PC-9 (cell line): ENCODE data around the gene TMEM273. TPM values are rescaled to one million over a fixed set of nuclear protein-coding genes. Genes with fewer than 3 reads are reported as not detected.

ENCODE experiments used
- BruUV-seq: library from RNA; stranded (reverse); fragments of 400-500 nt; replicated peaks from 2 replicates; lab custom pipeline; 2021; lab: Mats Ljungman, UMichigan
- CTCF ChIA-PET: fragments of 300-600 bp; sonication (Branson Sonifier 250); formaldehyde crosslinking; loops from one replicate; lab custom pipeline; 2022; ENCODE audit warnings: antibody characterized with exemption; lab: Charles Lee
- POLR2A ChIA-PET: fragments of 300-600 bp; sonication (Branson Sonifier 250); formaldehyde crosslinking; loops from one replicate; lab custom pipeline; 2022; ENCODE audit warnings: antibody characterized with exemption; ENCODE audit not compliant: unreplicated experiment; lab: Charles Lee
- DNase-seq, 2 experiments: peaks; one replicate each; pipeline versions ENCODE4 v3.0.0 to v3.0.0-alpha.2; 2015 to 2022; ENCODE audit warnings: mixed read lengths in 1 of 2
- H2AFZ ChIP-seq: fragments of 200-600 bp; sonication (generic); 2 replicates; pipeline ENCODE4 v1.8.1; 2017; ENCODE audit warnings: antibody characterized with exemption
- H3F3A ChIP-seq: fragments of 200-600 bp; sonication (generic); 2 replicates; pipeline ENCODE4 v1.8.1; 2017; ENCODE audit warnings: antibody characterized with exemption, mild to moderate bottlenecking, low read depth; ENCODE audit not compliant: insufficient read depth
- H3K27ac ChIP-seq: fragments of 200-600 bp; sonication (generic); 2 replicates; pipeline ENCODE4 v1.6.1; 2016; ENCODE audit warnings: mixed run types
- H3K27me3 ChIP-seq: fragments of 200-600 bp; sonication (generic); 2 replicates; pipeline ENCODE4 v1.6.1; 2016; ENCODE audit warnings: low read depth, mixed run types; ENCODE audit not compliant: insufficient read depth
- H3K36me3 ChIP-seq: fragments of 200-600 bp; sonication (generic); 2 replicates; pipeline ENCODE4 v1.6.1; 2016; ENCODE audit warnings: low read depth, mixed run types
- H3K4me1 ChIP-seq: fragments of 200-600 bp; sonication (generic); replicated peaks from 2 replicates; pipeline ENCODE4 v1.6.1; 2016; ENCODE audit warnings: mixed run types; ENCODE audit not compliant: insufficient read depth
- H3K4me2 ChIP-seq: fragments of 200-600 bp; sonication (generic); 2 replicates; pipeline ENCODE4 v1.6.1; 2017; ENCODE audit warnings: mixed run types
- H3K4me3 ChIP-seq: fragments of 200-600 bp; sonication (generic); 2 replicates; pipeline ENCODE4 v1.6.1; 2016; ENCODE audit warnings: mixed run types
- H3K79me2 ChIP-seq: fragments of 200-600 bp; sonication (generic); 2 replicates; pipeline ENCODE4 v1.6.1; 2017; ENCODE audit warnings: low read depth, mixed run types
- H3K9me2 ChIP-seq: fragments of 200-600 bp; sonication (generic); 2 replicates; pipeline ENCODE4 v1.8.1; 2017; ENCODE audit warnings: mild to moderate bottlenecking; ENCODE audit not compliant: insufficient read depth
- H3K9me3 ChIP-seq: fragments of 200-600 bp; sonication (generic); 2 replicates; pipeline ENCODE4 v1.8.1; 2016; ENCODE audit warnings: low read depth; ENCODE audit not compliant: insufficient read depth
- H4K20me1 ChIP-seq: fragments of 200-600 bp; sonication (generic); 2 replicates; pipeline ENCODE4 v1.8.1; 2017; ENCODE audit not compliant: insufficient read depth
- CTCF ChIP-seq: fragments of 200-600 bp; sonication (generic); conservative IDR thresholded peaks from 2 replicates; pipeline ENCODE4 v1.6.1; 2017; ENCODE audit warnings: mixed run types, antibody characterized with exemption, mild to moderate bottlenecking, moderate library complexity
- EZH2 ChIP-seq: fragments of 200-600 bp; sonication (generic); IDR thresholded peaks from 2 replicates; pipeline ENCODE4 v1.8.0; 2017; ENCODE audit warnings: antibody characterized with exemption, low read depth
- intact Hi-C: fragments of 100-400 bp; cut with micrococcal nuclease; formaldehyde crosslinking; loops from one replicate; pipeline ENCODE4 v1.10.0; 2022; ENCODE audit not compliant: unreplicated experiment
- total RNA-seq: library from RNA; stranded (reverse); gene quantifications from 2 replicates; pipeline ENCODE4 v1.2.3, GENCODE V29; 2021

TMEM273 gene
- total RNA-seq, 1 experiment from 2014 or later: 0.26 TPM

GRCh38 chr10:49207113-49207512 is 18.9 kb upstream of the TMEM273 start:
- Histone ChIP-seq H3K27me3 (peaks cover 13% of the 10 kb centered on the region; the same call in 1 of the 2 replicates), H3K9me2 (no peaks in the 10 kb centered on the region), H3K4me1 (no peaks in the 10 kb centered on the region), H4K20me1 (no peaks in the 10 kb centered on the region), H2AFZ (no peak overlapping the region), H3K4me3 (no peak overlapping the region), H3K27ac (no peak overlapping the region), H3K9me3 (no peaks in the 10 kb centered on the region), H3K79me2 (no peaks in the 10 kb centered on the region), H3F3A (no peaks in the 10 kb centered on the region), H3K36me3 (no peaks in the 10 kb centered on the region), H3K4me2 (no peak overlapping the region)
- ChIA-PET POLR2A (no interaction called here), CTCF (no interaction called here)
- no peak for DNase-seq
- intact Hi-C loops: no loop called here
- BruUV-seq: no TSS peak
- TF ChIP-seq CTCF: no peak
- TF ChIP-seq EZH2: no peak

- DNase-seq: no peak
- Histone ChIP-seq H3K4me3 (no peak overlapping the region), H2AFZ (no peak overlapping the region), H3K9me2 (no peaks in the 10 kb centered on the region), H3K9me3 (no peaks in the 10 kb centered on the region), H4K20me1 (no peaks in the 10 kb centered on the region), H3K27ac (no peak overlapping the region), H3K4me1 (no peaks in the 10 kb centered on the region), H3F3A (no peaks in the 10 kb centered on the region), H3K4me2 (no peak overlapping the region), H3K79me2 (no peaks in the 10 kb centered on the region), H3K36me3 (no peaks in the 10 kb centered on the region), H3K27me3 (0 out of 2 replicates have a peak, but pooled peaks cover 6% of the 10 kb centered on the region)
- TF ChIP-seq EZH2 (no peak), CTCF (no peak)
- POLR2A ChIA-PET: no interaction called here
- intact Hi-C loops: no loop called here
- CTCF ChIA-PET: no interaction called here
- BruUV-seq: no TSS peak
These were observed 17.0 kb upstream of the TMEM273 start for GRCh38 chr10:49205206-49205605.

GRCh38 chr10:49204119-49204518 is 15.9 kb upstream of the TMEM273 start:
- H3K4me2 ChIP-seq: no peak overlapping the region
- H4K20me1 ChIP-seq: no peaks in the 10 kb centered on the region
- H3K36me3 ChIP-seq: no peaks in the 10 kb centered on the region
- H3K9me2 ChIP-seq: no peaks in the 10 kb centered on the region
- no peak for DNase-seq
- BruUV-seq: no TSS peak
- H3K79me2 ChIP-seq: no peaks in the 10 kb centered on the region
- no peak for TF ChIP-seq EZH2
- no peak for TF ChIP-seq CTCF
- H3K27me3 ChIP-seq: 0 out of 2 replicates have a peak, but pooled peaks cover 6% of the 10 kb centered on the region
- H3K9me3 ChIP-seq: no peaks in the 10 kb centered on the region
- no peaks in the 10 kb centered on the region for H3F3A ChIP-seq
- no peaks in the 10 kb centered on the region for H3K4me1 ChIP-seq
- H3K4me3 ChIP-seq: no peak overlapping the region
- POLR2A ChIA-PET: no interaction called here
- H2AFZ ChIP-seq: no peak overlapping the region
- no peak overlapping the region for H3K27ac ChIP-seq
- CTCF ChIA-PET: no interaction called here
- intact Hi-C loops: no loop called here
